Kidney epithelial cell (primary cell): Measurements from ENCODE around the gene MOCS1. TPM values are rescaled to one million over a fixed set of nuclear protein-coding genes. Genes with fewer than 3 reads are reported as not detected.

Source experiments
- DNase-seq: peaks from one replicate; pipeline ENCODE4 v3.0.0-alpha.2; 2010; ENCODE audit warnings: low read depth
- H3K27me3 ChIP-seq: 2 replicates; pipeline ENCODE4 v1.6.0; 2011; ENCODE audit warnings: low read length; ENCODE audit not compliant: control insufficient read depth, insufficient read depth
- H3K36me3 ChIP-seq: 2 replicates; pipeline ENCODE4 v1.5.1; 2011; ENCODE audit warnings: low read length; ENCODE audit not compliant: control insufficient read depth, insufficient read depth
- H3K4me3 ChIP-seq: 2 replicates; pipeline ENCODE4 v1.5.1; 2011; ENCODE audit warnings: low read depth, mild to moderate bottlenecking, control low read depth, low read length
- total RNA-seq: library from RNA; depleted of rRNA; stranded (reverse); fragments of >200 nt; gene quantifications from 2 replicates; pipeline ENCODE4 v1.2.3, GENCODE V29; 2015
- TF ChIP-seq, protein P1 (sequence below): IDR thresholded peaks from 2 replicates; pipeline ENCODE4 v1.5.1; 2011; ENCODE audit warnings: mild to moderate bottlenecking, moderate library complexity, low read length, control low read depth, inconsistent platforms; ENCODE audit not compliant: insufficient read depth, poor library complexity, severe bottlenecking

MOCS1 gene
- total RNA-seq, 1 donor from 2014 or later: 15.0 TPM

DNA sequence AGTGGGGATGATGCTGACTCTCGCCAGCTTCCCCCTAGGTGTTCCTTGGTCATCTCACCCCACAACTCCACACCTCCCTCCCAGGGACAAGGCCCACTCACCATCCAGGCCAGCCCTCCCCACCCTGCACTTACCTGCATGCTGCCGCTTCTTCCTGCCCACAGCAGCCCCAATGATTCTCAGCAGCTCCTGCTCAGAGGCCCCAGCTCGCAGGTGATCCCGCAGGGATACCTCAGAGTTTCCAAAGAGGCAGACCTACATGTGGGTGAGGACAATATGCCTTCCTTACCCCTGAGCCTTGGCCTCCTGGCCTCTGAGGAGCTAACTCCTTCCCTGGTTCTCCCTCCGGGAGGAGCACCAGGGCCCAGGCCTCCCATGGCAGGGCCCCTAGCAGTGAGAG, 24.6 kb downstream of the MOCS1 start:
- Histone ChIP-seq H3K36me3 (no peaks in the 10 kb centered on the region), H3K4me3 (no peak overlapping the region), H3K27me3 (no peaks in the 10 kb centered on the region)
- TF ChIP-seq, protein P1, sequence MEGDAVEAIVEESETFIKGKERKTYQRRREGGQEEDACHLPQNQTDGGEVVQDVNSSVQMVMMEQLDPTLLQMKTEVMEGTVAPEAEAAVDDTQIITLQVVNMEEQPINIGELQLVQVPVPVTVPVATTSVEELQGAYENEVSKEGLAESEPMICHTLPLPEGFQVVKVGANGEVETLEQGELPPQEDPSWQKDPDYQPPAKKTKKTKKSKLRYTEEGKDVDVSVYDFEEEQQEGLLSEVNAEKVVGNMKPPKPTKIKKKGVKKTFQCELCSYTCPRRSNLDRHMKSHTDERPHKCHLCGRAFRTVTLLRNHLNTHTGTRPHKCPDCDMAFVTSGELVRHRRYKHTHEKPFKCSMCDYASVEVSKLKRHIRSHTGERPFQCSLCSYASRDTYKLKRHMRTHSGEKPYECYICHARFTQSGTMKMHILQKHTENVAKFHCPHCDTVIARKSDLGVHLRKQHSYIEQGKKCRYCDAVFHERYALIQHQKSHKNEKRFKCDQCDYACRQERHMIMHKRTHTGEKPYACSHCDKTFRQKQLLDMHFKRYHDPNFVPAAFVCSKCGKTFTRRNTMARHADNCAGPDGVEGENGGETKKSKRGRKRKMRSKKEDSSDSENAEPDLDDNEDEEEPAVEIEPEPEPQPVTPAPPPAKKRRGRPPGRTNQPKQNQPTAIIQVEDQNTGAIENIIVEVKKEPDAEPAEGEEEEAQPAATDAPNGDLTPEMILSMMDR: no peak
- DNase-seq: no peak

DNA sequence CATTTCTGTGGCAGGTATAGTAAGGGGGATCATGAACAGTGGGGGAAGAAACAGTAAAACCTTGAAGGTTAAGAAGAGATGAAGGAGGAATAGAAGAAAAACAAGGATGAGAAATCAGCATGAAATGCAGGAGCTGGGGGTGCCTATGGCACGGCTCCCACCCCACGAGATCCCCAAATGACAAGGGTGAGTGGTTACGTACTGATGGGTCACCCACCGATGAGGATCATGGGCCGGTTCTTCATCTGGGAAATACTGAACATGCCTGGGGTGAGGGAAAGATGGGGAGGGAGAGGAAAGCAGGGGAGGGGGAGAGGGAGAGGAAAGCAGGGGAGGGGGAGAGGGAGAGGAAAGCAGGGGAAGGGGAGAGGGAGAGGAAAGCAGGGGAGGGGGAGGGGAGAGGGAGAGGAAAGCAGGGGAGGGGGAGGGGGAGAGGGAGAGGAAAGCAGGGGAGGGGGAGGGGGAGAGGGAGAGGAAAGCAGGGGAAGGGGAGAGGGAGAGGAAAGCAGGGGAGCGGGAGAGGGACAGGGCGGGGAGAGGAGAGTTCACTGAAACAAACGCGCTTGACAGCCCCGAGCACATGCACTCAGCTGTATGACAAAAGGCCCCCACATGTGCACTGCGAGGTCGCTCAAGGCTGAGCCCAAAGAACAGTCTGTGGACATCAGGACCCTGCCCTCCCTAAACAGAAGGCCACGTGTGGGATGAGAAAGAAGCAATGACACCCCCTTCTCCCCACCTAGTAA, 25.3 kb downstream of the MOCS1 start:
- DNase-seq: no peak
- TF ChIP-seq, protein P1: no peak
- Histone ChIP-seq H3K27me3 (no peaks in the 10 kb centered on the region), H3K36me3 (no peaks in the 10 kb centered on the region), H3K4me3 (no peak overlapping the region)

DNA sequence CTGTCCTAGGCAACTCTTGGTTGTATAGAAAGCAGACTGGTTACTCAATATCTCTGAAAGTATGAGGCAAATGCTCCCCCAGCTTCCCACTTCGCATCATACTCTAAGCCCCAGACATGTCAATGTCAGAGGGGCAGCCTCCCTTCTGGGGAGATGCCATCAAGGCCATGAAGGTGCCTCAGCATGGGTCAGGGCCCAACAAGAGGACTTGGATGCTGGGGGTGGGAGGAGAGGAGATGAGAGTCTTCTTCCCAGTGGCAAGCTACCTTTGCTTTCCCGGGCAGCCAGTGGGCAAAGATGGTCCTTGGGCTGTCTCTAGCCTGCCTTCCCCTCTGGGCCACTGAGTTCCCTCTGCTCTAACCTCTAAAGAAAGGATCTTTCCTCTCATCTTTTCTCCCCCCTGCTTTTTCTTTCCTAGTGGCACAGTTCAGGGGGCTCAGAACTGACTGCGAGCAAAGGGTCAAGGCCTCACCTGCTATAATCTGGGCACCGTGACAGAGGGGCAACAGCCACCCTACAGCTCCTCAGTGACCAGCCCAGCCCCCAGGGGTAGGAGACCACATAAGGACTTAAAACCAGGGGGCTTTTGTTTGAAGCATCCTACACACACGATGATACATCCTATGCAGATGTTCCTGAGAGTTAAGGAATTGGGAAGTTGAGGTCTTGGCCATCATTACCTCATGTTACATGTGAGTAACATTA, 26.2 kb downstream of the MOCS1 start:
- TF ChIP-seq, protein P1: no peak
- no peak overlapping the region for H3K4me3 ChIP-seq
- no peaks in the 10 kb centered on the region for H3K27me3 ChIP-seq
- H3K36me3 ChIP-seq: no peaks in the 10 kb centered on the region
- no peak for DNase-seq

DNA sequence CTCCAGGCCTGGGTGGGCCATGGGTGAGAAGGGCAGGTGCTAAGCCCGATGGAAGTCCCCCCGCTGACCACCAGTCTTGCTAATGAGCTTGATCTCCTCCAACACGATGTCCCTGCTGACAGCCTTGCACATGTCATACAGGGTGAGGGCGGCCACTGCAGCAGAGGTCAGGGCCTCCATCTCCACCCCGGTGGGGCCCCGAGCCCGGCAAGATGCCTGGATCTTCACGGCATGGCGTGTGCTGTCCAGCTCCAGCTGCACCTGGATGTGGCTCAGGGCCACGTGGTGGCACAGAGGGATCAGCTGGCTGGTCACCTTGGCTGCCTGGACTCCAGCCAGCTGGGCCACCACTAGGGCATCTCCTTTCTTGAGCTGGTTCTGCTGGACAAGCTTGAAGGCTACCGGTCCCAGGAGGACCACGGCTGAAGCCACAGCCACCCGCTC, 27.9 kb downstream of the MOCS1 start:
- Histone ChIP-seq H3K4me3 (no peak overlapping the region), H3K36me3 (no peaks in the 10 kb centered on the region), H3K27me3 (no peaks in the 10 kb centered on the region)
- TF ChIP-seq, protein P1: no peak
- DNase-seq: no peak

DNA sequence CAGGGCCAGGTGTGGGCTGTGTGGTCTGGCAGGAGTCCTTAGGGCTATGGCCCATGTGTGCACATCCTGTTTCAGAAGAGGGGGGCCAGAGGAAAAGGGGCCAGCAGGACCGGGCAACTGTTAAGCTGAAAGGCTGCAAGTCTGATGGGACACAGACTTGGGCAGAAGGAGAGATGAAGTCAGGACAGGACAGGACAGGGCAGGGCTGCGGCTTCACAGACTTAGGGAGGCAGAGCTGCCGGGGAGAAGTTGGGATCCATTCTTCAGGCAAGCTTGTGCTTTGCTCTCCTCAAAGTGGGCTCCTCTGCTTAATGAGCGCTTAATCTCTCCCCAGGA, 28.7 kb downstream of the MOCS1 start:
- no peaks in the 10 kb centered on the region for H3K27me3 ChIP-seq

More for the DNA sequence above, 28.7 kb downstream of the MOCS1 start:
- no peak for DNase-seq
- TF ChIP-seq, protein P1: no peak
- Histone ChIP-seq H3K36me3 (no peaks in the 10 kb centered on the region), H3K4me3 (no peak overlapping the region)
